SU-DHL-6 (cell line): ENCODE measurements around the gene DRD4.

Experiments
- H2AFZ ChIP-seq: fragments of 200-600 bp; sonication (generic); 2 replicates; pipeline ENCODE4 v1.6.1; 2014; ENCODE audit warnings: low read depth, mild to moderate bottlenecking, moderate library complexity, mixed read lengths, antibody characterized with exemption, low read length; ENCODE audit not compliant: severe bottlenecking
- H3F3A ChIP-seq: fragments of 200-600 bp; shearing (Covaris generic); 2 replicates; pipeline ENCODE4 v1.6.0; 2016; ENCODE audit warnings: antibody characterized with exemption, mild to moderate bottlenecking; ENCODE audit not compliant: insufficient read depth
- H3K27ac ChIP-seq: fragments of 200-600 bp; sonication (generic); 2 replicates; pipeline ENCODE4 v1.5.1; 2016; ENCODE audit warnings: low read depth, mild to moderate bottlenecking, low read length, moderate library complexity, mixed read lengths
- H3K27me3 ChIP-seq: fragments of 200-600 bp; sonication (generic), shearing (Covaris generic); 2 replicates; pipeline ENCODE4 v1.6.0; 2014; ENCODE audit warnings: mild to moderate bottlenecking, low read length
- H3K36me3 ChIP-seq: fragments of 200-600 bp; sonication (generic); 2 replicates; pipeline ENCODE4 v1.6.1; 2014; ENCODE audit warnings: mild to moderate bottlenecking, low read length, mixed read lengths
- H3K4me2 ChIP-seq: fragments of 300-600, 200-600 bp; shearing (Covaris generic), sonication (generic); 2 replicates; pipeline ENCODE4 v1.6.0; 2014; ENCODE audit warnings: low read length, low read depth, mild to moderate bottlenecking; ENCODE audit not compliant: poor library complexity, severe bottlenecking
- H3K4me3 ChIP-seq: fragments of 200-600 bp; sonication (generic); 2 replicates; pipeline ENCODE4 v1.5.1; 2014; ENCODE audit warnings: antibody characterized with exemption, low read length, mild to moderate bottlenecking, mixed read lengths; ENCODE audit not compliant: insufficient read depth, poor library complexity, severe bottlenecking
- H3K79me2 ChIP-seq: fragments of 200-600 bp; sonication (generic); 2 replicates; pipeline ENCODE4 v1.6.1; 2014; ENCODE audit warnings: mild to moderate bottlenecking, low read length, moderate library complexity; ENCODE audit not compliant: insufficient read depth
- H3K9ac ChIP-seq: fragments of 200-600 bp; sonication (generic); 2 replicates; pipeline ENCODE4 v1.7.0; 2014; ENCODE audit warnings: mild to moderate bottlenecking, low read length
- H3K9me2 ChIP-seq: fragments of 200-600 bp; sonication (generic); replicated peaks from 2 replicates; pipeline ENCODE4 v1.6.1; 2014; ENCODE audit warnings: low read length; ENCODE audit not compliant: insufficient read depth
- H3K9me3 ChIP-seq: fragments of 200-600 bp; sonication (generic); 2 replicates; pipeline ENCODE4 v1.6.1; 2014; ENCODE audit warnings: low read length, mixed read lengths; ENCODE audit not compliant: insufficient read depth
- H4K20me1 ChIP-seq: fragments of 200-600 bp; sonication (generic); 2 replicates; pipeline ENCODE4 v1.6.1; 2014; ENCODE audit warnings: low read depth, mild to moderate bottlenecking, antibody characterized with exemption, low read length, moderate library complexity, mixed read lengths
- EZH2phosphoT487 ChIP-seq: fragments of 200-600 bp; sonication (generic), shearing (Covaris generic); conservative IDR thresholded peaks from 2 replicates; pipeline ENCODE4 v1.6.1; 2018; ENCODE audit warnings: mild to moderate bottlenecking, antibody characterized with exemption, low read length, moderate library complexity, mixed read lengths
- TF ChIP-seq, protein P1 (sequence below): fragments of 200-600 bp; sonication (generic); IDR thresholded peaks from one replicate; pipeline ENCODE4 v1.5.1; 2017; ENCODE audit warnings: antibody characterized with exemption, mild to moderate bottlenecking, low read length, moderate library complexity; ENCODE audit not compliant: insufficient read depth, poor library complexity, severe bottlenecking

DRD4 gene

DNA sequence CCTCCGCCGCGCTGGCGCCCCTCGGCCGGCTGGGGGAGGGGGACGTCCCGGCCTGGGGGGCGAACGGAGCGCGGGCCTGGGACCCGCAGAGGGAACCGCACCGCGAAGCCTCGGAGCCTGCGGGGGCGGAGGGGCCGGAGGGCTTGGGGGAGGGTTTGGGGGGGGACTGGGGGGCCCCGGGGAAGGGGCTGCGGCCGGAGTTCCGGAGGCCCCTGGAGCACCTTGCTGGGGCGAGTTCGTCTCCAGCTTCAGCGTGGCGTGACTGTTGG is 9.8 kb upstream of the DRD4 start:
- Histone ChIP-seq H3K79me2 (no peaks in the 10 kb centered on the region), H3F3A (0 out of 2 replicates have a peak, but pooled peaks cover 12% of the 10 kb centered on the region), H3K36me3 (no peaks in the 10 kb centered on the region), H3K27me3 (no peaks in the 10 kb centered on the region), H3K9me3 (no peaks in the 10 kb centered on the region), H3K27ac (no peak overlapping the region), H2AFZ (no peak overlapping the region), H4K20me1 (no peaks in the 10 kb centered on the region), H3K4me2 (no peak overlapping the region), H3K9ac (no peak overlapping the region), H3K9me2 (no peaks in the 10 kb centered on the region), H3K4me3 (no peak overlapping the region)
- TF ChIP-seq, protein P1, sequence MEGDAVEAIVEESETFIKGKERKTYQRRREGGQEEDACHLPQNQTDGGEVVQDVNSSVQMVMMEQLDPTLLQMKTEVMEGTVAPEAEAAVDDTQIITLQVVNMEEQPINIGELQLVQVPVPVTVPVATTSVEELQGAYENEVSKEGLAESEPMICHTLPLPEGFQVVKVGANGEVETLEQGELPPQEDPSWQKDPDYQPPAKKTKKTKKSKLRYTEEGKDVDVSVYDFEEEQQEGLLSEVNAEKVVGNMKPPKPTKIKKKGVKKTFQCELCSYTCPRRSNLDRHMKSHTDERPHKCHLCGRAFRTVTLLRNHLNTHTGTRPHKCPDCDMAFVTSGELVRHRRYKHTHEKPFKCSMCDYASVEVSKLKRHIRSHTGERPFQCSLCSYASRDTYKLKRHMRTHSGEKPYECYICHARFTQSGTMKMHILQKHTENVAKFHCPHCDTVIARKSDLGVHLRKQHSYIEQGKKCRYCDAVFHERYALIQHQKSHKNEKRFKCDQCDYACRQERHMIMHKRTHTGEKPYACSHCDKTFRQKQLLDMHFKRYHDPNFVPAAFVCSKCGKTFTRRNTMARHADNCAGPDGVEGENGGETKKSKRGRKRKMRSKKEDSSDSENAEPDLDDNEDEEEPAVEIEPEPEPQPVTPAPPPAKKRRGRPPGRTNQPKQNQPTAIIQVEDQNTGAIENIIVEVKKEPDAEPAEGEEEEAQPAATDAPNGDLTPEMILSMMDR: no peak
- TF ChIP-seq EZH2phosphoT487: no peak

DNA sequence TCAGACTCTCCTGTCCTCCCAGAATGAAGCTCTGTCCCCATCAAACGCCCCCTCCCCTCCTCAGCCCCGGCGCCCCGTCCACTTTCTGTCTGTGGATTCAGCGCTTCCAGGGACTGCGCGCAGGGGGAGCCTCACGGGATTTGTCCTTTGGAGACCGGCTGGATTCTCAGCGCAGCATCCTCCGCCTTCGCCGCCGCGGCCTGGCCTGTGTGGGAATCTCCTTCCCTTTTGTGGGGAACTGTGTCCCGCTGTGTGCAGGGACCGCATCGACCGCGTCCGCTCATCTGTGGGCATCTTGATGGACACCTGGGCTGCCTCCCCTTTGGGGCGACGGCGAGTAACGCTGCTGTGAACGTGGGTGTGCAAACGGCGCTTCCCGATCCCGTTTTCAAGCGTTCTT is 9.0 kb upstream of the DRD4 start:
- H3K27me3 ChIP-seq: no peaks in the 10 kb centered on the region
- H3K36me3 ChIP-seq: no peaks in the 10 kb centered on the region
- H3K9me2 ChIP-seq: no peaks in the 10 kb centered on the region
- H3K79me2 ChIP-seq: no peaks in the 10 kb centered on the region
- H2AFZ ChIP-seq: no peak overlapping the region
- TF ChIP-seq EZH2phosphoT487: no peak
- TF ChIP-seq, protein P1: no peak
- H3K27ac ChIP-seq: no peak overlapping the region
- H3F3A ChIP-seq: 0 out of 2 replicates have a peak, but pooled peaks cover 9% of the 10 kb centered on the region
- no peak overlapping the region for H3K4me2 ChIP-seq
- no peak overlapping the region for H3K9ac ChIP-seq
- H4K20me1 ChIP-seq: no peaks in the 10 kb centered on the region
- no peak overlapping the region for H3K4me3 ChIP-seq
- no peaks in the 10 kb centered on the region for H3K9me3 ChIP-seq

DNA sequence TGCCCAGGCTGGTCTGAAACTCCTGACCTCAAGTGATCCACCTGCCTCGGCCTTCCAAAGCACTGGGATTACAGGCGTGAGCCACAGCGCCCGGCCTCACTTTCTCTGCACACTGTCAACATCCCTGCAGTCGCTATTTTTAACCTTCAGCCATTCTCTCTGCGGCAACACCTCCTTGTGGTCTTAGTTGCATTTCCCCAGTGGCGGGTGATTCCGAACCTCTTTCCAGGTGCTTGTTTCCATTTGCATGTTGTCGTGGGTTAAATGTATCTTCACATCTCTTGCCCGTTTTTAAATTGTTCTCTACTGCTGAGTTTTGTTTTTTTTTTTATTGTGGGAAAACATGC is 7.9 kb upstream of the DRD4 start:
- Histone ChIP-seq H3K9ac (no peak overlapping the region), H3K4me2 (no peak overlapping the region), H3K4me3 (no peak overlapping the region), H3K79me2 (no peaks in the 10 kb centered on the region), H3K27me3 (no peaks in the 10 kb centered on the region), H2AFZ (no peak overlapping the region), H3K36me3 (no peaks in the 10 kb centered on the region), H4K20me1 (no peaks in the 10 kb centered on the region), H3K9me2 (no peaks in the 10 kb centered on the region), H3K27ac (no peak overlapping the region), H3F3A (0 out of 2 replicates have a peak, but pooled peaks cover 9% of the 10 kb centered on the region), H3K9me3 (no peaks in the 10 kb centered on the region)
- TF ChIP-seq EZH2phosphoT487: no peak
- TF ChIP-seq, protein P1: no peak

DNA sequence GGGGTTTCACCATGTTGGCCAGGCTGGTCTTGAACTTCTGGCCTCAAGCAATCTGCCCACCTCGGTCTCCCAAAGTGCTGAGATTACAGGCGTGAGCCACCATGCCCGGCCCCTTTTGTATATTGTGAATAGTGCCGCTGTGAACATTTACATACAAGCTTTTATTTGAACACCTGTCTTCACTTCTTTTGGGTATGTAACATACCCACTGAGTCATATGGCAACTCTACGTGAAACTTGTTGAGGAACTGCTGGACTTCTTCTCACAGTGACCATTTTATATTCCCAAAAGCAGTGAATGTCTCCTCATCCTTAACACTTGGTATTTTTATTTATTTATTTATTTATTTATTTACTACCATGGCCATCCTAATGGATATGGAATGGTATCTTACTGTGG is 6.2 kb upstream of the DRD4 start:
- H3K27me3 ChIP-seq: no peaks in the 10 kb centered on the region
- no peaks in the 10 kb centered on the region for H3K9me2 ChIP-seq
- 0 out of 2 replicates have a peak, but pooled peaks cover 9% of the 10 kb centered on the region for H3F3A ChIP-seq
- no peak overlapping the region for H3K27ac ChIP-seq
- H3K9ac ChIP-seq: no peak overlapping the region
- H3K79me2 ChIP-seq: no peaks in the 10 kb centered on the region
- H3K4me2 ChIP-seq: no peak overlapping the region
- no peaks in the 10 kb centered on the region for H3K9me3 ChIP-seq
- no peaks in the 10 kb centered on the region for H4K20me1 ChIP-seq
- TF ChIP-seq, protein P1: no peak
- no peak for TF ChIP-seq EZH2phosphoT487
- no peaks in the 10 kb centered on the region for H3K36me3 ChIP-seq
- no peak overlapping the region for H2AFZ ChIP-seq
- no peak overlapping the region for H3K4me3 ChIP-seq
